Kidney epithelial cell (primary cell): ENCODE results near the gene TEX44. TPM values are rescaled to one million over a fixed set of nuclear protein-coding genes. Genes with fewer than 3 reads are reported as not detected.

Experiments
- DNase-seq: peaks from one replicate; pipeline ENCODE4 v3.0.0-alpha.2; 2010; ENCODE audit warnings: low read depth
- H3K27me3 ChIP-seq: 2 replicates; pipeline ENCODE4 v1.6.0; 2011; ENCODE audit warnings: low read length; ENCODE audit not compliant: control insufficient read depth, insufficient read depth
- H3K36me3 ChIP-seq: 2 replicates; pipeline ENCODE4 v1.5.1; 2011; ENCODE audit warnings: low read length; ENCODE audit not compliant: control insufficient read depth, insufficient read depth
- H3K4me3 ChIP-seq: 2 replicates; pipeline ENCODE4 v1.5.1; 2011; ENCODE audit warnings: low read depth, mild to moderate bottlenecking, control low read depth, low read length
- CTCF ChIP-seq: IDR thresholded peaks from 2 replicates; pipeline ENCODE4 v1.5.1; 2011; ENCODE audit warnings: mild to moderate bottlenecking, moderate library complexity, low read length, control low read depth, inconsistent platforms; ENCODE audit not compliant: insufficient read depth, poor library complexity, severe bottlenecking
- total RNA-seq: library from RNA; depleted of rRNA; stranded (reverse); fragments of >200 nt; gene quantifications from 2 replicates; pipeline ENCODE4 v1.2.3, GENCODE V29; 2015

The TEX44 gene
- total RNA-seq, 1 donor from 2014 or later: not detected

- DNase-seq: no peak
Observed at GRCh38 chr2:231601356-231602229, 8.9 kb downstream of the TEX44 start.

GRCh38 chr2:231602859-231603467 lies 10.3 kb downstream of the TEX44 start:
- no peak for DNase-seq
- TF ChIP-seq CTCF: no peak
- H3K27me3 ChIP-seq: no peaks in the 10 kb centered on the region
- H3K36me3 ChIP-seq: no peaks in the 10 kb centered on the region
- no peak overlapping the region for H3K4me3 ChIP-seq

More at GRCh38 chr2:231601356-231602229, 8.9 kb downstream of the TEX44 start:
- peak; percentile 89 for TF ChIP-seq CTCF
- H3K4me3 ChIP-seq: no peak overlapping the region
- H3K27me3 ChIP-seq: no peaks in the 10 kb centered on the region
- H3K36me3 ChIP-seq: no peaks in the 10 kb centered on the region

- no peak for TF ChIP-seq CTCF
- Histone ChIP-seq H3K27me3 (no peaks in the 10 kb centered on the region), H3K4me3 (peak overlapping the region; percentile 50), H3K36me3 (no peaks in the 10 kb centered on the region)
- no peak for DNase-seq
Observed at GRCh38 chr2:231604101-231604684, 11.5 kb downstream of the TEX44 start.

GRCh38 chr2:231604685-231605606 lies 12.3 kb downstream of the TEX44 start:
- Histone ChIP-seq H3K36me3 (no peaks in the 10 kb centered on the region), H3K27me3 (no peaks in the 10 kb centered on the region), H3K4me3 (peak overlapping the region; percentile 50)
- TF ChIP-seq CTCF: no peak
- peak; percentile 86 for DNase-seq

GRCh38 chr2:231605607-231606091 lies 13.0 kb downstream of the TEX44 start:
- TF ChIP-seq CTCF: no peak
- Histone ChIP-seq H3K27me3 (no peaks in the 10 kb centered on the region), H3K4me3 (no peak overlapping the region), H3K36me3 (no peaks in the 10 kb centered on the region)
- DNase-seq: no peak
